WTC11 (cell line): ENCODE data around the gene CYB5A. TPM values are rescaled to one million over a fixed set of nuclear protein-coding genes. Genes with fewer than 3 reads are reported as not detected.

ENCODE experiments used
- ATAC-seq: fragments of 200-7000 bp; cut with Tn5 transposase; 2 replicates; pipeline ENCODE4 v1.10.0; 2021; ENCODE audit warnings: mild to moderate bottlenecking, moderate library complexity
- CTCF ChIA-PET: fragments of 300-600 bp; sonication (Branson Sonifier 250); formaldehyde crosslinking; loops from one replicate; lab custom pipeline; 2021; ENCODE audit warnings: antibody characterized with exemption; lab: Charles Lee
- POLR2A ChIA-PET: fragments of 350-600 bp; sonication (Branson Sonifier 250); formaldehyde crosslinking; loops from one replicate; lab custom pipeline; 2021; ENCODE audit warnings: antibody characterized with exemption; lab: Charles Lee
- DNase-seq: peaks from one replicate; pipeline ENCODE4 v3.0.0; 2021; ENCODE audit warnings: low spot score
- H3K27ac Mint-ChIP-seq: 2 replicates; pipeline ENCODE4 v1.8.0; 2021; ENCODE audit warnings: mixed read lengths
- H3K27me3 Mint-ChIP-seq: 2 replicates; pipeline ENCODE4 v1.8.0; 2021; ENCODE audit warnings: low read depth, mild to moderate bottlenecking, moderate library complexity, mixed read lengths
- H3K36me3 Mint-ChIP-seq: 2 replicates; pipeline ENCODE4 v1.8.0; 2021; ENCODE audit warnings: mixed read lengths
- H3K4me1 Mint-ChIP-seq: 2 replicates; pipeline ENCODE4 v1.8.0; 2022; ENCODE audit warnings: mixed read lengths
- H3K4me3 Mint-ChIP-seq: 2 replicates; pipeline ENCODE4 v1.8.0; 2021; ENCODE audit warnings: mild to moderate bottlenecking, moderate library complexity, mixed read lengths
- H3K9me3 Mint-ChIP-seq: 2 replicates; pipeline ENCODE4 v1.8.0; 2021; ENCODE audit warnings: mixed read lengths
- E2F5 ChIP-seq: sonication (generic); formaldehyde crosslinking; IDR thresholded peaks from 2 replicates; pipeline ENCODE4 v1.8.1; 2022; ENCODE audit warnings: mild to moderate bottlenecking, moderate library complexity, missing genetic modification reagents
- ESRRA ChIP-seq: sonication (generic); formaldehyde crosslinking; IDR thresholded peaks from 2 replicates; pipeline ENCODE4 v1.8.1; 2022; ENCODE audit warnings: mild to moderate bottlenecking, missing genetic modification reagents, borderline replicate concordance
- MYBL2 ChIP-seq: sonication (generic); formaldehyde crosslinking; IDR thresholded peaks from 2 replicates; pipeline ENCODE4 v1.8.1; 2023; ENCODE audit warnings: mild to moderate bottlenecking, moderate library complexity, missing genetic modification reagents
- NR1H2 ChIP-seq: sonication (generic); formaldehyde crosslinking; IDR thresholded peaks from 2 replicates; pipeline ENCODE4 v1.9.0; 2021; ENCODE audit warnings: mild to moderate bottlenecking, moderate library complexity, missing genetic modification reagents
- OVOL2 ChIP-seq: fragments of 250-450 bp; sonication (Bioruptor Pico); IDR thresholded peaks from 2 replicates; pipeline ENCODE4 v1.9.0; 2021; ENCODE audit warnings: mild to moderate bottlenecking, borderline replicate concordance
- PRRX2 ChIP-seq: fragments of 250-450 bp; sonication (Bioruptor Pico); IDR thresholded peaks from 2 replicates; pipeline ENCODE4 v1.8.0; 2021; ENCODE audit warnings: mild to moderate bottlenecking
- SMAD4 ChIP-seq: sonication (generic); formaldehyde crosslinking; IDR thresholded peaks from 2 replicates; pipeline ENCODE4 v1.8.0; 2022; ENCODE audit warnings: mild to moderate bottlenecking, missing genetic modification reagents
- TEAD4 ChIP-seq: sonication (generic); formaldehyde crosslinking; IDR thresholded peaks from 2 replicates; pipeline ENCODE4 v1.8.0; 2022; ENCODE audit warnings: mild to moderate bottlenecking, missing genetic modification reagents
- ZNF219 ChIP-seq: sonication (generic); formaldehyde crosslinking; IDR thresholded peaks from 2 replicates; pipeline ENCODE4 v1.8.0; 2023; ENCODE audit warnings: missing genetic modification reagents, mild to moderate bottlenecking, borderline replicate concordance
- ZNF317 ChIP-seq: sonication (generic); formaldehyde crosslinking; IDR thresholded peaks from 2 replicates; pipeline ENCODE4 v1.8.1; 2023; ENCODE audit warnings: low read depth, mild to moderate bottlenecking, moderate library complexity, missing genetic modification reagents, borderline replicate concordance
- ZSCAN18 ChIP-seq: fragments of 250-450 bp; sonication (Bioruptor Pico); IDR thresholded peaks from 2 replicates; pipeline ENCODE4 v2.1.2; 2022; ENCODE audit warnings: mild to moderate bottlenecking, moderate library complexity
- total RNA-seq: library from RNA; stranded (reverse); gene quantifications from 3 replicates; pipeline ENCODE4 v1.2.3, GENCODE V29; 2021
- TF ChIP-seq, protein P1 (sequence below): fragments of 250-450 bp; sonication (Bioruptor Pico); IDR thresholded peaks from 2 replicates; pipeline ENCODE4 v1.9.0; 2021; ENCODE audit warnings: moderate library complexity, mild to moderate bottlenecking, inconsistent platforms, borderline replicate concordance
- TF ChIP-seq, protein P2 (sequence below): sonication (generic); formaldehyde crosslinking; IDR thresholded peaks from 2 replicates; pipeline ENCODE4 v1.8.0; 2022; ENCODE audit warnings: mild to moderate bottlenecking, missing genetic modification reagents
- TF ChIP-seq, protein P3 (sequence below): sonication (generic); formaldehyde crosslinking; IDR thresholded peaks from 2 replicates; pipeline ENCODE4 v1.8.0; 2023; ENCODE audit warnings: mild to moderate bottlenecking, missing genetic modification reagents
- TF ChIP-seq, protein P4 (sequence below): fragments of 250-450 bp; sonication (Bioruptor Pico); IDR thresholded peaks from 2 replicates; pipeline ENCODE4 v1.9.0; 2021; ENCODE audit warnings: mild to moderate bottlenecking, borderline replicate concordance

The CYB5A gene
- total RNA-seq, 1 experiment from 2014 or later = 127 TPM

GRCh38 chr18:74299746-74300145 lies 8.0 kb upstream of the CYB5A start:
- DNase-seq = no peak
- TF ChIP-seq ZNF219 (CRISPR knock-in tag) (no peak), ZNF317 (CRISPR knock-in tag) (no peak), PRRX2 (no peak)
- CTCF ChIA-PET = no interaction called here
- POLR2A ChIA-PET = no interaction called here
- Mint-ChIP-seq H3K36me3 (peaks cover 18% of the 10 kb centered on the region), H3K27ac (no peak overlapping the region), H3K4me1 (no peaks in the 10 kb centered on the region), H3K27me3 (no peaks in the 10 kb centered on the region; the same call in 1 of the 2 replicates), H3K4me3 (no peak overlapping the region), H3K9me3 (peaks cover 11% of the 10 kb centered on the region)
- no peak for ATAC-seq

- no peak for DNase-seq
- Mint-ChIP-seq H3K4me3 (no peak overlapping the region), H3K27me3 (no peaks in the 10 kb centered on the region; the same call in 1 of the 2 replicates), H3K4me1 (no peaks in the 10 kb centered on the region), H3K27ac (no peak overlapping the region), H3K36me3 (peaks cover 18% of the 10 kb centered on the region), H3K9me3 (peaks cover 11% of the 10 kb centered on the region)
- no peak for ATAC-seq
- CTCF ChIA-PET = no interaction called here
- TF ChIP-seq ESRRA (CRISPR knock-in tag) = no peak
- TF ChIP-seq OVOL2 = no peak
- no peak for TF ChIP-seq SMAD4
- no peak for TF ChIP-seq MYBL2 (CRISPR knock-in tag)
- TF ChIP-seq TEAD4 = no peak
- TF ChIP-seq, protein P1, sequence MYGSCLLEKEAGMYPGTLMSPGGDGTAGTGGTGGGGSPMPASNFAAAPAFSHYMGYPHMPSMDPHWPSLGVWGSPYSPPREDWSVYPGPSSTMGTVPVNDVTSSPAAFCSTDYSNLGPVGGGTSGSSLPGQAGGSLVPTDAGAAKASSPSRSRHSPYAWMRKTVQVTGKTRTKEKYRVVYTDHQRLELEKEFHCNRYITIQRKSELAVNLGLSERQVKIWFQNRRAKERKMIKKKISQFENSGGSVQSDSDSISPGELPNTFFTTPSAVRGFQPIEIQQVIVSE (CRISPR knock-in tag) = no peak
- TF ChIP-seq NR1H2 = no peak
- TF ChIP-seq, protein P2, sequence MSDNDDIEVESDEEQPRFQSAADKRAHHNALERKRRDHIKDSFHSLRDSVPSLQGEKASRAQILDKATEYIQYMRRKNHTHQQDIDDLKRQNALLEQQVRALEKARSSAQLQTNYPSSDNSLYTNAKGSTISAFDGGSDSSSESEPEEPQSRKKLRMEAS (CRISPR knock-in tag) = no peak
- TF ChIP-seq E2F5 (CRISPR knock-in tag) = no peak
- TF ChIP-seq ZSCAN18 (CRISPR knock-in tag) = no peak
- TF ChIP-seq, protein P3, sequence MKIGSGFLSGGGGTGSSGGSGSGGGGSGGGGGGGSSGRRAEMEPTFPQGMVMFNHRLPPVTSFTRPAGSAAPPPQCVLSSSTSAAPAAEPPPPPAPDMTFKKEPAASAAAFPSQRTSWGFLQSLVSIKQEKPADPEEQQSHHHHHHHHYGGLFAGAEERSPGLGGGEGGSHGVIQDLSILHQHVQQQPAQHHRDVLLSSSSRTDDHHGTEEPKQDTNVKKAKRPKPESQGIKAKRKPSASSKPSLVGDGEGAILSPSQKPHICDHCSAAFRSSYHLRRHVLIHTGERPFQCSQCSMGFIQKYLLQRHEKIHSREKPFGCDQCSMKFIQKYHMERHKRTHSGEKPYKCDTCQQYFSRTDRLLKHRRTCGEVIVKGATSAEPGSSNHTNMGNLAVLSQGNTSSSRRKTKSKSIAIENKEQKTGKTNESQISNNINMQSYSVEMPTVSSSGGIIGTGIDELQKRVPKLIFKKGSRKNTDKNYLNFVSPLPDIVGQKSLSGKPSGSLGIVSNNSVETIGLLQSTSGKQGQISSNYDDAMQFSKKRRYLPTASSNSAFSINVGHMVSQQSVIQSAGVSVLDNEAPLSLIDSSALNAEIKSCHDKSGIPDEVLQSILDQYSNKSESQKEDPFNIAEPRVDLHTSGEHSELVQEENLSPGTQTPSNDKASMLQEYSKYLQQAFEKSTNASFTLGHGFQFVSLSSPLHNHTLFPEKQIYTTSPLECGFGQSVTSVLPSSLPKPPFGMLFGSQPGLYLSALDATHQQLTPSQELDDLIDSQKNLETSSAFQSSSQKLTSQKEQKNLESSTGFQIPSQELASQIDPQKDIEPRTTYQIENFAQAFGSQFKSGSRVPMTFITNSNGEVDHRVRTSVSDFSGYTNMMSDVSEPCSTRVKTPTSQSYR = no peak
- TF ChIP-seq, protein P4, sequence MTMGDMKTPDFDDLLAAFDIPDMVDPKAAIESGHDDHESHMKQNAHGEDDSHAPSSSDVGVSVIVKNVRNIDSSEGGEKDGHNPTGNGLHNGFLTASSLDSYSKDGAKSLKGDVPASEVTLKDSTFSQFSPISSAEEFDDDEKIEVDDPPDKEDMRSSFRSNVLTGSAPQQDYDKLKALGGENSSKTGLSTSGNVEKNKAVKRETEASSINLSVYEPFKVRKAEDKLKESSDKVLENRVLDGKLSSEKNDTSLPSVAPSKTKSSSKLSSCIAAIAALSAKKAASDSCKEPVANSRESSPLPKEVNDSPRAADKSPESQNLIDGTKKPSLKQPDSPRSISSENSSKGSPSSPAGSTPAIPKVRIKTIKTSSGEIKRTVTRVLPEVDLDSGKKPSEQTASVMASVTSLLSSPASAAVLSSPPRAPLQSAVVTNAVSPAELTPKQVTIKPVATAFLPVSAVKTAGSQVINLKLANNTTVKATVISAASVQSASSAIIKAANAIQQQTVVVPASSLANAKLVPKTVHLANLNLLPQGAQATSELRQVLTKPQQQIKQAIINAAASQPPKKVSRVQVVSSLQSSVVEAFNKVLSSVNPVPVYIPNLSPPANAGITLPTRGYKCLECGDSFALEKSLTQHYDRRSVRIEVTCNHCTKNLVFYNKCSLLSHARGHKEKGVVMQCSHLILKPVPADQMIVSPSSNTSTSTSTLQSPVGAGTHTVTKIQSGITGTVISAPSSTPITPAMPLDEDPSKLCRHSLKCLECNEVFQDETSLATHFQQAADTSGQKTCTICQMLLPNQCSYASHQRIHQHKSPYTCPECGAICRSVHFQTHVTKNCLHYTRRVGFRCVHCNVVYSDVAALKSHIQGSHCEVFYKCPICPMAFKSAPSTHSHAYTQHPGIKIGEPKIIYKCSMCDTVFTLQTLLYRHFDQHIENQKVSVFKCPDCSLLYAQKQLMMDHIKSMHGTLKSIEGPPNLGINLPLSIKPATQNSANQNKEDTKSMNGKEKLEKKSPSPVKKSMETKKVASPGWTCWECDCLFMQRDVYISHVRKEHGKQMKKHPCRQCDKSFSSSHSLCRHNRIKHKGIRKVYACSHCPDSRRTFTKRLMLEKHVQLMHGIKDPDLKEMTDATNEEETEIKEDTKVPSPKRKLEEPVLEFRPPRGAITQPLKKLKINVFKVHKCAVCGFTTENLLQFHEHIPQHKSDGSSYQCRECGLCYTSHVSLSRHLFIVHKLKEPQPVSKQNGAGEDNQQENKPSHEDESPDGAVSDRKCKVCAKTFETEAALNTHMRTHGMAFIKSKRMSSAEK = no peak
- POLR2A ChIA-PET = no interaction called here
These were observed 7.4 kb upstream of the CYB5A start for GRCh38 chr18:74299162-74299561.
